GM12891 (cell line): ENCODE measurements around the gene CDK6. TPM values are rescaled to one million over a fixed set of nuclear protein-coding genes. Genes with fewer than 3 reads are reported as not detected.
"Not testable (repeated sequence)": the region's sequence is repeated elsewhere in the genome, so short reads cannot be mapped to it uniquely, and the experiment has no call there.

ENCODE experiments used
- DNase-seq: peaks from one replicate; pipeline ENCODE4 v3.0.0; 2011; ENCODE audit warnings: low spot score; ENCODE audit not compliant: insufficient read length
- FAIRE-seq: peaks from 2 replicates; lab custom pipeline; 2011; peaks lifted over from hg19 to GRCh38; lab: Jason Lieb, UNC
- PAX5 ChIP-seq: IDR thresholded peaks from 2 replicates; pipeline ENCODE4 v1.6.1; 2011; ENCODE audit warnings: low read length, moderate library complexity, mild to moderate bottlenecking; ENCODE audit not compliant: insufficient read depth, severe bottlenecking
- POLR2A ChIP-seq: IDR thresholded peaks from 2 replicates; pipeline ENCODE4 v1.6.1; 2011; ENCODE audit warnings: low read depth, low read length, control low read depth
- POLR2AphosphoS5 ChIP-seq: IDR thresholded peaks from 2 replicates; pipeline ENCODE4 v1.6.1; 2011; ENCODE audit warnings: low read depth, low read length, control low read depth
- POU2F2 ChIP-seq: IDR thresholded peaks from 2 replicates; pipeline ENCODE4 v1.6.1; 2011; ENCODE audit warnings: low read depth, mild to moderate bottlenecking, control low read depth, low read length, moderate library complexity
- SPI1 ChIP-seq: IDR thresholded peaks from 2 replicates; pipeline ENCODE4 v1.6.1; 2011; ENCODE audit warnings: low read depth, low read length, control low read depth
- TAF1 ChIP-seq: IDR thresholded peaks from 2 replicates; pipeline ENCODE4 v1.6.1; 2011; ENCODE audit warnings: low read depth, low read length, control low read depth
- polyA plus RNA-seq: library from polyadenylated mRNA; unstranded; fragments of >200 nt; gene quantifications from one replicate; pipeline ENCODE4 v1.2.1, GENCODE V29; 2012; ENCODE audit warnings: low read depth, missing spikeins, inconsistent platforms; ENCODE audit not compliant: missing spikeins

CDK6 gene
- 5.2 TPM for polyA plus RNA-seq

GRCh38 chr7:92836489-92836999 lies at the start of gene CDK6:
TSS of gene CDK6 (minus strand) at chr7:92836573. CDS start at chr7:92833323, 3,250 bp downstream.
- DNase-seq = peak; percentile 58
- TF ChIP-seq PAX5 (no peak), POLR2AphosphoS5 (no peak; the same call in 1 of the 2 replicates), POLR2A (no peak), SPI1 (no peak), TAF1 (peak; percentile 43; the same call in 1 of the 2 replicates), POU2F2 (no peak)
- FAIRE-seq = peak; percentile 76

- not testable (repeated sequence) for FAIRE-seq, DNase-seq
Observed at GRCh38 chr7:92886039-92886438, 49.7 kb upstream of the CDK6 start.

- TF ChIP-seq POLR2AphosphoS5 (no peak), POU2F2 (no peak), SPI1 (peak; percentile 50; the same call in 1 of the 2 replicates), PAX5 (no peak)
- DNase-seq (no peak), FAIRE-seq (no peak)
Observed at GRCh38 chr7:92884218-92884617, 47.8 kb upstream of the CDK6 start.

GRCh38 chr7:92882760-92883159 lies 46.4 kb upstream of the CDK6 start:
- TF ChIP-seq POLR2AphosphoS5 = no peak
- no peak for TF ChIP-seq PAX5
- TF ChIP-seq POLR2A = no peak
- no peak for TF ChIP-seq SPI1
- no peak for TF ChIP-seq TAF1
- no peak for TF ChIP-seq POU2F2
- no peak for DNase-seq
- no peak for FAIRE-seq

GRCh38 chr7:92881091-92881485 lies 44.7 kb upstream of the CDK6 start:
- TF ChIP-seq POLR2A (no peak), TAF1 (no peak), POU2F2 (no peak), SPI1 (no peak), POLR2AphosphoS5 (no peak), PAX5 (no peak)
- no peak for DNase-seq
- FAIRE-seq = no peak

- no peak for TF ChIP-seq POLR2AphosphoS5
- TF ChIP-seq PAX5 = no peak
- TF ChIP-seq TAF1 = no peak
- no peak for TF ChIP-seq POU2F2
- no peak for TF ChIP-seq POLR2A
- no peak for TF ChIP-seq SPI1
- DNase-seq (no peak), FAIRE-seq (no peak)
Observed at GRCh38 chr7:92880212-92881090, 44.1 kb upstream of the CDK6 start.

- DNase-seq (no peak), FAIRE-seq (no peak)
- TF ChIP-seq POLR2AphosphoS5 (no peak), PAX5 (no peak), TAF1 (no peak), POU2F2 (no peak), POLR2A (no peak), SPI1 (no peak)
Observed at GRCh38 chr7:92877367-92877766, 41.0 kb upstream of the CDK6 start.

GRCh38 chr7:92876836-92877235 lies 40.5 kb upstream of the CDK6 start:
- TF ChIP-seq POU2F2 (no peak), POLR2AphosphoS5 (no peak), TAF1 (no peak)
- FAIRE-seq (no peak), DNase-seq (no peak)

GRCh38 chr7:92875719-92876118 lies 39.3 kb upstream of the CDK6 start:
- DNase-seq = no peak
- no peak for FAIRE-seq
- no peak for TF ChIP-seq POLR2A
- TF ChIP-seq POLR2AphosphoS5 = no peak
- no peak for TF ChIP-seq PAX5
- TF ChIP-seq TAF1 = no peak

GRCh38 chr7:92875173-92875572 lies 38.8 kb upstream of the CDK6 start:
- TF ChIP-seq POU2F2 (no peak), PAX5 (no peak), TAF1 (no peak), POLR2A (no peak), POLR2AphosphoS5 (no peak), SPI1 (no peak)
- no peak for DNase-seq
- FAIRE-seq = no peak
